T-helper 17 cell (primary cell): ENCODE data around the gene PSD2. TPM values are rescaled to one million over a fixed set of nuclear protein-coding genes. Genes with fewer than 3 reads are reported as not detected.

Experiments used
- ATAC-seq: fragments of 150-1000 bp; cut with Tn5 transposase; 2 replicates; pipeline ENCODE4 v1.10.0; 2021; ENCODE audit warnings: mild to moderate bottlenecking, moderate library complexity
- DNase-seq, 3 donors: peaks; one replicate each; pipeline versions ENCODE4 v3.0.0 to v3.0.0-alpha.2; 2020 to 2021
- H3K9me3 ChIP-seq: one replicate; pipeline ENCODE4 v1.7.0; 2013; ENCODE audit warnings: low read length, mild to moderate bottlenecking; ENCODE audit not compliant: control insufficient read depth, poor library complexity, severe bottlenecking
- H3K27ac Mint-ChIP-seq: one replicate; pipeline ENCODE4 v1.8.0; 2022; ENCODE audit warnings: mild to moderate bottlenecking, moderate library complexity, mixed read lengths
- H3K27me3 Mint-ChIP-seq: one replicate; pipeline ENCODE4 v1.8.0; 2022; ENCODE audit warnings: mixed read lengths
- H3K36me3 Mint-ChIP-seq: one replicate; pipeline ENCODE4 v1.8.0; 2022; ENCODE audit warnings: low read depth, mixed read lengths
- H3K4me1 Mint-ChIP-seq: one replicate; pipeline ENCODE4 v1.8.0; 2022; ENCODE audit warnings: mild to moderate bottlenecking, mixed read lengths
- H3K4me3 Mint-ChIP-seq: one replicate; pipeline ENCODE4 v1.8.0; 2022; ENCODE audit warnings: mild to moderate bottlenecking, moderate library complexity, mixed read lengths
- total RNA-seq, 4 donors: library from RNA in 2 of 4; stranded (reverse) in 2 of 4; gene quantifications; one replicate each; pipeline ENCODE4 v1.2.3 and lab custom pipeline; 2022 to 2026

Gene PSD2
- total RNA-seq, 2 donors from 2014 or later = 0.07 TPM; not detected in 1

DNA sequence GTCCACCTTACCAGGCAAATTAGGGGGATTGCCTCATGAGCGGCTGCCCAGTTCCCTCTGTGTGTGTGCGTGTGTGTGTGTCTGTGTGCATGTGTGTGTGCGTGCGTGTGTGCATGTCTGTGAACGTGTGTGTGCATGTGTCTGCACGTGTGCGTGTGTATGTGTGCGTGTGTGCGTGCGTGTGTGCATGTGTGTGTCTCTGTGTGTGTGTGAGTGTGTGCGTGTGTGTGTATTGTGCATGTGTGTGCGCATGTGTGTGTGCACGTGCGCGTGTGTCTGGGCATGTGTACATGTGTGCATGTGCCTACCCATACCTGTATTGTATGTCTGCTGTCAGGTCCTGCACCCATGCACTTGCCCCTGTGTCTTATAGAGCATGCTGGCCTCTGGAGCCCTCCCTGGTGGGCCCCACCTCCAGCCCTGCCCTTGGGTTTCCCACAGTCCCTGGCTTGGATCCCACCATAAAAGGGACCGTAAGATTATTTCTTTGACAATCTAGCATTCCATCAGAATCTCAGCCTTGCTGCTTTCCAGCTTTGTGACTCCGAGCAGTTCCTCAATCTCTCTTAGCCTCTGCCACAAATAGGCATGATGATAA lies 9.3 kb downstream of the PSD2 start:
- ATAC-seq (no peak), DNase-seq (no peak)
- Mint-ChIP-seq H3K4me3 (no peak overlapping the region), H3K36me3 (peaks cover 11% of the 10 kb centered on the region), H3K27me3 (peaks cover 78% of the 10 kb centered on the region), H3K27ac (no peak overlapping the region), H3K4me1 (peaks cover 2% of the 10 kb centered on the region)
- no peaks in the 10 kb centered on the region for H3K9me3 ChIP-seq

DNA sequence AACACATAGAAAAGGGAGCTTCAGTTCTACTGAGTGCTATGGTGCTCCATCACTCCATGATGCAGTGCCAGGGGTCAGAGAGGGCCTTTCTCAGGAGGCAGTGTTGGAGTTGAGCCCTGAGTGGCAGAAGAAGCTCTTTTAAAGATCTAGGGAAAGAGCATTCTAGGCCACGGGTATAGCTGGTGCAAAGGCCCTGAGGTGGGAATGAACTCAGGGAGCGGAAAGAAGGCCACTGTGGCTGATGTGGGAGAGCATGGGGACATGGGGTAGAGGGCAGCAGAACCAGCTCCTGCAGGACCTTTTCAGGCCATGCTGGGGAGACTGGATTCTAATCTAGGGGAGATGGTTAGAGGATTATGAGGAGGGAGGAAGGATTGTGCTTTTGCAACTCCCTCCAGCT lies 9.9 kb downstream of the PSD2 start:
- DNase-seq (no peak), ATAC-seq (no peak)
- no peaks in the 10 kb centered on the region for H3K9me3 ChIP-seq
- no peak overlapping the region for H3K27ac Mint-ChIP-seq
- peaks cover 11% of the 10 kb centered on the region for H3K36me3 Mint-ChIP-seq
- peaks cover 78% of the 10 kb centered on the region for H3K27me3 Mint-ChIP-seq
- H3K4me1 Mint-ChIP-seq = peaks cover 2% of the 10 kb centered on the region
- no peak overlapping the region for H3K4me3 Mint-ChIP-seq

DNA sequence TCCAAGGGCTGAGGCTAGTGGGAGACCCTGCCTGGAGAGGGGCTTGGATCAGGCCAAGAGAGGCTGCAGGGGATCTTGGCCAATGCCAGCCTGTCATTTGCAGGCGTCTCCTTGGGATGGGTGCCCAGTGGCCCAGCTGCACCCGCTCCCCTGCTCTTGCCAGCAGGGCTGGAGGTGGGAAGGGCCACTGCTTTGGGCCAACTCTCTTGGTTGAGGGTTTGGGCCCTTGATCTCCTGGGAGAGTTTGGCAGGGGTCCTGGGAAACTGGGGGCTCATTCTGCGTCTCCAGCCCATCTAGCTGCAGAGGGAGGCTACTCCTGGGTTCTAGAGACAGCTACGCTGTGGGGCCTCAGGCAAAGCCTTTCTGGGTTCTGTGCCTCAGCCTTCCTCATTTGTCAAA lies 10.5 kb downstream of the PSD2 start:
- peaks cover 11% of the 10 kb centered on the region for H3K36me3 Mint-ChIP-seq
- H3K9me3 ChIP-seq = no peaks in the 10 kb centered on the region
- DNase-seq (no peak), ATAC-seq (no peak)
- peaks cover 2% of the 10 kb centered on the region for H3K4me1 Mint-ChIP-seq
- peaks cover 74% of the 10 kb centered on the region for H3K27me3 Mint-ChIP-seq
- H3K27ac Mint-ChIP-seq = no peak overlapping the region
- H3K4me3 Mint-ChIP-seq = no peak overlapping the region

DNA sequence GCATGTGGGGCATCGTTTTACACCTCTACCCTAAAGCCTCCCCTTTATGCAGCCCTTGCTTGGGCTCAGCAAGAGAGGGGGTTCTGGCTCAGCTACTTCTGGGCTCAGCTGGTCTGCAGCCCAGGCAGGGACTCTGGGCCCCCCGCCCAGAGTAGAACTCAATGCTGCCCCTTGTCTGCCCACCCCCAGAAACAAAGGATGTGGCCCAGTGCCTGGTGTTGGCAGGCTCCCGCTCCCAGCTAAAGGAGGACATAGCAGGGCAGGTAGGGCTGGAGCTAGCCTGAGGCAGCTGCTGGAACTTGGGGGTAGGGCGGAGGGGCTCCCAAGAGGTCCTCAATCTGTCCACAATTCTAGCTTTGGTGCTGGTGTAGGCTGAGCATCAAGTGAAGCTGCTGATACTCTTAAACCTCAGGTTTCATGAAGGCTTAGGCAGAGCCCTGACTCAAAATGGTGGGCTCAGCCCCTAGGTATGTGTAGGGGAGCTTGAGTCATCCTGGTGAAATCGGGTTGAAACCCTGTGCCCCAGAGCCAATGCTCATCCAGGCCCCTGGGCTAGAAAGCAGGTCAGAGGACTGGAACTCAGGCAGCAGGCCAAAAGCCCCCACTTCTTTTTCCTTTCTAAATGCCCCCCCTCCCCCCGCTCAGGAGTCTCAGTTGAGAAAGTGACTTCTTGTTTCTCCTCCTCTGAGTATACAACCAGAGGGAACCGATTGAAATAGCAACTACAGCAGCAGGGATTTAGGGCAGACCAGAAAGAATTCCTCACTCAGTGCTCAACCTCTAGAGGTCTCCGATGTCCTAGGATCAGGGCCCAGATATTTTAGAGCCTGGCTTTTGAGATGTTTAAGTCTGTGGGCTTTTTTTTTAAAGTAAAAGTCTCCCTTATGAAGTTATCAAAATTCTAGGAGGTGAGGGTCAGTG lies 11.4 kb downstream of the PSD2 start:
- peaks cover 6% of the 10 kb centered on the region for H3K36me3 Mint-ChIP-seq
- H3K27me3 Mint-ChIP-seq = peaks cover 72% of the 10 kb centered on the region
- ATAC-seq (no peak), DNase-seq (no peak)
- H3K27ac Mint-ChIP-seq = no peak overlapping the region
- no peaks in the 10 kb centered on the region for H3K9me3 ChIP-seq
- H3K4me3 Mint-ChIP-seq = no peak overlapping the region
- peaks cover 2% of the 10 kb centered on the region for H3K4me1 Mint-ChIP-seq

DNA sequence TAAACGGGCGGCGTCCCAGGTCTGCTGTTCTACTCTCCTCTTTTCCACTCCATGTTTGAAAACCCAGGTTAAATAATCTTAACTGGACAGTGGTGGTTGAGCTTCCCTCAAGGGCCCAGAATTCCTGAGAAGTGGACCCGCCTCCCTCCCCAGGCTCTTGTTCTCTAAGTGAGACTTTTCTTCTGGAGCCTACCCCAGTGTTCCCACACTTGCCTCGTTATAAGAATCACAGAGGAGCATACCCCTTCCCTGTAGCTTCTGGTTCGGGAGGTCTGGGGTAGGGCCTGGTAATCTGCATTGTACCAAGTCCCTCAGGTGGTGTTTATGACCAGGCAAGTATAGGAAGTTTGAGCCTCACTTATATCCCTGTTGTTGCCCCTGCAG lies 12.0 kb downstream of the PSD2 start:
- H3K4me3 Mint-ChIP-seq = no peak overlapping the region
- DNase-seq = no peak
- peaks cover 2% of the 10 kb centered on the region for H3K4me1 Mint-ChIP-seq
- ATAC-seq = no peak
- H3K36me3 Mint-ChIP-seq = peaks cover 3% of the 10 kb centered on the region
- H3K27ac Mint-ChIP-seq = no peak overlapping the region
- H3K9me3 ChIP-seq = no peaks in the 10 kb centered on the region
- peaks cover 72% of the 10 kb centered on the region for H3K27me3 Mint-ChIP-seq

DNA sequence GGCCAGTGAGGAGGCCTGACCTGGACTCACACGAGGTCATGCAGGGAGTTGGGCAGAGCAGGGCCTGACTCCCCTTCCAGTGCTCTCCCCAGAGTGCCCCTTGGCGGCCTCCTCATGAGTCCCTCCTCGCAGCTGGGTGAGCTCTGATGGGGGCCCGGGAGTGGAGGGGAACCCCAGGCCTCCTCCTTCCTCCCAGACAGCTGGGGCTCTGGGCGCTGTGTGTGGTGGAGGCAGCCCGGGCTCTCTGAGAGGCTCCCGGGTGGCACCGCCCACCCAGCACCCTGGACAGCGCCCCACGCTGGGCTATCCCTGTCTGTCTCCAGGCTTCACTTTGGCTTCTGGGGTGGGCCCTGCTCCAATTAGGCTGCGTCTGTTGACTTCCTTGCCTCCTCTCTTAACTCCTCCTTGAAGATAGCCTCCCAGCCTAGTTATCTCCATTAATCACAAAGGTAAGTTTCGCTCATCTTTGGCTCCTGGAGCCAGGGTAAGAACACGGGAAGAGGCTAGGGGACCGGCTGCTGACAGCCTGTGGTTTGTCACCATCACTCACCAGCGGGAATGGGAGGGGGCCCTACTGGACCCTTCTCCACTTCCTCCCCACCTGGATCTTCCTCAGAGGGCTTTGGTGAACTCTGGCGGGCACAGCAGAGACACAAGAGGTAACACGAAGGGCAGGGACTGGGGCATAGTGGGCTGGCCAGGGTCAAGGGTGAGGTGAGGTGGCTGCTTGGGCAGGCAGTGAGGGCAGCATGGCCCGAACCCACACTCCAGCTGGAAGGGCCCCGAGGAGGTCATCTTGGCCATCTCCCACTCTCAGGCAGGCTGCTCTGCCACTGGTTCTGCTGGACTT lies 13.1 kb downstream of the PSD2 start:
- H3K27ac Mint-ChIP-seq = no peak overlapping the region
- peaks cover 2% of the 10 kb centered on the region for H3K4me1 Mint-ChIP-seq
- no peak overlapping the region for H3K4me3 Mint-ChIP-seq
- peaks cover 3% of the 10 kb centered on the region for H3K36me3 Mint-ChIP-seq
- ATAC-seq (peak; percentile 55), DNase-seq (no peak)
- H3K27me3 Mint-ChIP-seq = peaks cover 68% of the 10 kb centered on the region
- no peaks in the 10 kb centered on the region for H3K9me3 ChIP-seq

DNA sequence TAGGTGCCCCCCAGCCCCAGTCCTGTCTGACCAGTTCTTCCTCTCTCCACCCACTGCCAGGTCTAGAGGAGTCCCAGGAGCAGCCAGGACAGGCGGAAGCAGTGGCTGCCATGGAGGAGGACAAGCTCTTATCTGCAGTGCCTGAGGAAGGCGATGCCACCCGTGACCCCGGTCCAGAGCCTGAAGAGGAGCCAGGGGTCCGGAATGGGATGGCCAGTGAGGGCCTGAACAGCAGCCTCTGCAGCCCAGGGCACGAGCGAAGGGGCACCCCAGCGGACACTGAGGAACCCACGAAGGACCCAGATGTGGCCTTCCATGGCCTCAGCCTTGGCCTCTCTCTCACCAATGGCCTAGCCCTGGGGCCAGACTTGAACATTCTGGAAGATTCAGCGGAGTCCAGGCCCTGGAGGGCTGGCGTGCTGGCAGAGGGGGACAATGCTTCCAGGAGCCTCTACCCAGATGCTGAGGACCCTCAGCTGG lies 13.8 kb downstream of the PSD2 start:
- ATAC-seq = no peak
- Mint-ChIP-seq H3K4me1 (peaks cover 2% of the 10 kb centered on the region), H3K4me3 (no peak overlapping the region), H3K36me3 (peaks cover 3% of the 10 kb centered on the region), H3K27me3 (peaks cover 62% of the 10 kb centered on the region), H3K27ac (no peak overlapping the region)
- H3K9me3 ChIP-seq = no peaks in the 10 kb centered on the region
- DNase-seq = no peak

DNA sequence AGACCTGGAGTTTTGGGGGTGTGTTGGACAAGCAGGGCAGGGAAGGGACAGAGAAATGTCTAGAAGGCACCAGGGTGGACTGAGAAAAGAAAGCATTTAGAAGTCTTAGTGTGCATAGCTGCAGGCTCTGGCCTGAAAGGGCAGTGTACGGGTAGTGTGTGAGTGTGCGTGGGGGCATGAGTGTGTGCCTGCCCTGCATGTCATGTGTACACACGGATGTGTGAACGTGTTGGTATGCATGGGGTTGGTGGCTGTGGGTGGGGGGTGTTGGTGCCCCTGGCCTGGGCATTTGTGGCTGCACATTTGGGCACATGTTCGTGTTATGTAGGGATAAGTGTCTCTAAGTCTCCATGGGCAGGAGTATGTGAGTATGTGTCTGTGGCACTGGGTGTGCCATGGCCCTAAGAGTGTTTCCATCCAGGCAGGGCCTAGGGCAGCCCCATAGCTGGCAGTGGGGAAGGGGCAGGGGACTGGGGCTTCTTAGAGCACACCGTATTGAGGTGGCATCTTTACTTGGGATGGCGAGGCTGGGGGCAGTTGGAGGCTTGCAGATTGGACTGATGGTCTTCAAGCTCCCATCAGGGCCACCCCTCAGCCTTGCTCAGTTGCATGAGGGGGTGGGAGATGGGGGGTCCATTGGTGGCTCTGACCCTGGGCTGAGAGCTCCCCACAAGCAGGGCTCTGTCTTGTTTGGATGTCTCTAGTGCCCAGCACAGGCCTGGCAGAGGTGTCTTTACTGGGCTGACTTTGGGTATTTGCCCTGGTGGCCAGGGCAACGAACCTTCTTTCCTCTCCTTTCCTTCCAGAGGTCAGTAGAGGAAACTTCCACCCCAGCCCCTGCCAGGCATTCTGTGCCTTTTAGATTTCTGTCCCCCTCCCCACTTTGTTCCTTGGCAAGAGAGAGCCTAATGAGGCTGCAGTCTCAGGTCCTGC lies 15.0 kb downstream of the PSD2 start:
- DNase-seq = no peak
- peaks cover 3% of the 10 kb centered on the region for H3K36me3 Mint-ChIP-seq
- no peak for ATAC-seq
- H3K9me3 ChIP-seq = no peaks in the 10 kb centered on the region
- H3K27me3 Mint-ChIP-seq = peaks cover 58% of the 10 kb centered on the region
- no peak overlapping the region for H3K27ac Mint-ChIP-seq
- peaks cover 2% of the 10 kb centered on the region for H3K4me1 Mint-ChIP-seq
- H3K4me3 Mint-ChIP-seq = no peak overlapping the region

DNA sequence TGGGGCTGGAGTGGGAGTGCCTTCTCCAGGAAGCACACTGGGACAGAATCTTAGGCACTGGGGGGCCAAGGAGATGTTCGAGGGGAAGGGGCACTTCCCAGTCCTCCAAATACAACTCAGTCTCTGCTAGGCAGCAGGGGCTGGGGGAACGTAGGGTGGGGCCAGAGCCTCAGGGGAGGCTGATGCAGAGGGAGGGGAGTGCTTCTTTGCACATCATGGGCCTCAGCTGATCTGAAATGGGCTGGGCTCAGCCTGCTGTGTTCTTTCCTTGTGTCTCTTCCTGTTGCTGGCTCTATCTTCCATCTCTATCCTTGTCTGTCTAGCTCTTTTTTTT lies 15.6 kb downstream of the PSD2 start:
- H3K27me3 Mint-ChIP-seq = peaks cover 54% of the 10 kb centered on the region
- peaks cover 2% of the 10 kb centered on the region for H3K4me1 Mint-ChIP-seq
- no peak for DNase-seq
- H3K4me3 Mint-ChIP-seq = no peak overlapping the region
- no peak overlapping the region for H3K27ac Mint-ChIP-seq
- no peaks in the 10 kb centered on the region for H3K9me3 ChIP-seq
- no peak for ATAC-seq
- H3K36me3 Mint-ChIP-seq = peaks cover 3% of the 10 kb centered on the region

DNA sequence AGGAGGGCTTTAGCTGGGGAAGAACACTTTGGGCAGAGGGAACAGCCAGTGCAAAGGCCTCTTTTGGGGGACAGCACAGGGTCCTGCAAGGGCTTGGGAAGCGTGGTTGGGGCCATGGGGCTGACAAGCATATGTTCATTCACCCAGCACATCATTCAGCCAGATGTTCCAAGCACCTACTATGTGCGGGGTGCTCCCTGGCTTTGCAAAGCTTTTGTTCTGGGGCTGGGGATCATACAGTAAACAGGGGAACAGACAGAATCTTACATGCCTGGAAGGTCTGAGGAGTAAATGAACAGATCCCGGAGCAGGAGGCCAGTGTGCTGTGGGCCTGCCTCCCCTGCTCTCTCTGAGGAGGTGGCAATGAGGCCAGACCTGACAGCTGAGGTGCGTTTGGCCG lies 16.7 kb downstream of the PSD2 start:
- ATAC-seq (no peak), DNase-seq (no peak)
- H3K9me3 ChIP-seq = no peaks in the 10 kb centered on the region
- H3K36me3 Mint-ChIP-seq = peaks cover 3% of the 10 kb centered on the region
- H3K4me3 Mint-ChIP-seq = no peak overlapping the region
- H3K27me3 Mint-ChIP-seq = peaks cover 53% of the 10 kb centered on the region
- H3K27ac Mint-ChIP-seq = peak overlapping the region; percentile 63
- H3K4me1 Mint-ChIP-seq = peaks cover 2% of the 10 kb centered on the region

DNA sequence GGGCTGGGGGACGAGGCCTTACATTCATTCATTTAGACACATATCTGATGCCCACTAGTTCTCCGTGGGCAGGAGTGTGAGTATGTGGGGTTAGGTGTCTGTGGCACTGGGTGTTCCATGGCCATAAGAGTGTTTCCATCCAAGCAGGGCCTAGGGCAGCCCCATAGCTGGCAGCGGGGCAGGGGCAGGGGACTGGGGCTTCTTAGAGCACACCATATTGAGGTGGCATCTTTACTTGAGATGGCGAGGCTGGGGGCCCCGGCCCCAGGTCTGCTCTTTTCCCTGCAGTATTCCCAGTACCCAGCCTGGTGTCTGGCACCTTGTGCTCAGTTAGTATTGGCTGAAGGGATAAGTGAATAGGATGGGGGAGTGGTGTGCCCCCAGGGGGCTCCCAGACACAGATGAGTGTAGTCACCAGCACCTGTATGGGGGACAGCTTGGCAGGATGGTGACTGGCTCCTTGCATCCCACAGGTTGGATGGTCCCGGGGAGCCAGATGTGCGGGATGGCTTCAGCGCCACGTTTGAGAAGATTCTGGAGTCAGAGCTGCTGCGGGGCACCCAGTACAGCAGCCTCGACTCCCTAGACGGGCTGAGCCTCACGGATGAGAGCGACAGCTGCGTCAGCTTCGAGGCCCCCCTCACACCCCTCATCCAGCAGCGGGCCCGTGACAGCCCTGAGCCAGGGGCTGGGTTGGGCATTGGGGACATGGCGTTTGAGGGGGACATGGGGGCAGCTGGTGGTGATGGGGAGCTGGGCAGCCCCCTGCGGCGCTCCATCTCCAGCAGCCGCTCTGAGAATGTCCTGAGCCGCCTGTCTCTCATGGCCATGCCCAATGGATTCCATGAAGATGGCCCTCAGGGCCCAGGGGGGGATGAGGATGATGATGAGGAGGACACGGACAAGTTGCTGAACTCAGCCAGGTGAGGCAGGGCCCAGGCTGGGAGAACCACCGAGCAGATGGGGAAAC lies 17.5 kb downstream of the PSD2 start:
- Mint-ChIP-seq H3K36me3 (peaks cover 3% of the 10 kb centered on the region), H3K27ac (no peak overlapping the region), H3K4me3 (no peak overlapping the region), H3K4me1 (peaks cover 2% of the 10 kb centered on the region), H3K27me3 (peaks cover 48% of the 10 kb centered on the region)
- ATAC-seq (no peak), DNase-seq (no peak)
- H3K9me3 ChIP-seq = no peaks in the 10 kb centered on the region
